HG03095 (cell line): ENCODE data around the gene NCAM1.

Experiments used
- ATAC-seq: cut with Tn5 transposase; IDR thresholded peaks from one replicate; pipeline ENCODE4 v1.9.1; 2021; ENCODE audit warnings: moderate library complexity; ENCODE audit not compliant: unreplicated experiment

NCAM1 gene

GRCh38 chr11:112967082-112967481 lies 5.9 kb downstream of the NCAM1 start:
- no peak for ATAC-seq

- no peak for ATAC-seq
These were observed 7.9 kb downstream of the NCAM1 start for GRCh38 chr11:112968941-112969713.

- ATAC-seq: no peak
These were observed 10.0 kb downstream of the NCAM1 start for GRCh38 chr11:112971195-112971594.

GRCh38 chr11:112971827-112972226 lies 10.6 kb downstream of the NCAM1 start:
- no peak for ATAC-seq

- no peak for ATAC-seq
These were observed 11.4 kb downstream of the NCAM1 start for GRCh38 chr11:112972399-112973145.

- no peak for ATAC-seq
These were observed 13.8 kb downstream of the NCAM1 start for GRCh38 chr11:112975051-112975450.

GRCh38 chr11:112975493-112975892 lies 14.3 kb downstream of the NCAM1 start:
- ATAC-seq: no peak

- no peak for ATAC-seq
These were observed 16.5 kb downstream of the NCAM1 start for GRCh38 chr11:112977755-112978154.

GRCh38 chr11:112983887-112984286 lies 22.7 kb downstream of the NCAM1 start:
- ATAC-seq: no peak

GRCh38 chr11:112989198-112989597 lies 28.0 kb downstream of the NCAM1 start:
- no peak for ATAC-seq

- no peak for ATAC-seq
These were observed 32.6 kb downstream of the NCAM1 start for GRCh38 chr11:112993808-112994207.

GRCh38 chr11:112995423-112996090 lies 34.3 kb downstream of the NCAM1 start:
- no peak for ATAC-seq

GRCh38 chr11:112996994-112997393 lies 35.8 kb downstream of the NCAM1 start:
- ATAC-seq: no peak

- ATAC-seq: no peak
These were observed 36.7 kb downstream of the NCAM1 start for GRCh38 chr11:112997857-112998466.

- ATAC-seq: no peak
These were observed 38.3 kb downstream of the NCAM1 start for GRCh38 chr11:112999520-112999919.

- ATAC-seq: no peak
These were observed 40.5 kb downstream of the NCAM1 start for GRCh38 chr11:113001709-113002108.

- no peak for ATAC-seq
These were observed 45.8 kb downstream of the NCAM1 start for GRCh38 chr11:113006896-113007445.

- ATAC-seq: no peak
These were observed 53.3 kb downstream of the NCAM1 start for GRCh38 chr11:113014262-113015097.

GRCh38 chr11:113015098-113015455 lies 53.9 kb downstream of the NCAM1 start:
- no peak for ATAC-seq

GRCh38 chr11:113016905-113017304 lies 55.7 kb downstream of the NCAM1 start:
- no peak for ATAC-seq
